Measurements from ENCODE around the gene ACSM5. TPM values are rescaled to one million over a fixed set of nuclear protein-coding genes. Genes with fewer than 3 reads are reported as not detected.
"Not testable (repeated sequence)": the region's sequence is repeated elsewhere in the genome, so short reads cannot be mapped to it uniquely, and the experiment has no call there.

ACSM5 gene
- total and polyA plus RNA-seq, 2 of the 8 experiments (the other 6 are each of a cell fraction or from before 2014, with no cell fraction given): not detected

- H3K23me2 ChIP-seq (ENCODE audit: low read depth, low read length); H3K14ac ChIP-seq (ENCODE audit: insufficient read length); H2BK15ac ChIP-seq (ENCODE audit: low read length); H4K20me1 ChIP-seq (replicated peaks in 1 of 2; ENCODE audit: control insufficient read depth in 1 of 2, insufficient read depth in 2 of 2, low read length in 2 of 2); FAIRE-seq; H3K4me3 ChIP-seq (ENCODE audit: extremely low read depth in 1 of 4, insufficient read depth in 2 of 4, low read depth in 3 of 4, low read length in 4 of 4); H2AFZ ChIP-seq (ENCODE audit: low read length); H4K8ac ChIP-seq (ENCODE audit: extremely low read depth, insufficient read depth, low read length); H2BK5ac ChIP-seq (ENCODE audit: low read depth, low read length); H2AK5ac ChIP-seq (ENCODE audit: low read depth, low read length); H3K23ac ChIP-seq (ENCODE audit: insufficient read length); H3K27me3 ChIP-seq (replicated peaks in 1 of 4; ENCODE audit: control insufficient read depth in 3 of 4, extremely low read depth in 1 of 4, insufficient read depth in 3 of 4, low read length in 3 of 4); CTCF ChIA-PET (ENCODE audit: partially characterized antibody); H3K79me1 ChIP-seq (ENCODE audit: low read depth, low read length); H3K79me2 ChIP-seq (ENCODE audit: control insufficient read depth in 1 of 2, insufficient read depth in 2 of 2, low read length in 2 of 2); H3K4me2 ChIP-seq (ENCODE audit: insufficient read depth in 1 of 2, low read depth in 2 of 2, low read length in 2 of 2); H4K5ac ChIP-seq (ENCODE audit: insufficient read length, low read depth, low read length); H2BK20ac ChIP-seq (ENCODE audit: low read length); H3K9ac ChIP-seq (replicated peaks in 1 of 4; ENCODE audit: extremely low read depth in 1 of 4, low read depth in 3 of 4, low read length in 3 of 4); H3K56ac ChIP-seq (replicated peaks; ENCODE audit: insufficient read length, low read depth, low read length); H4K91ac ChIP-seq (replicated peaks; ENCODE audit: insufficient read length, low read length); H3K36me3 ChIP-seq (ENCODE audit: control insufficient read depth in 2 of 4, insufficient read depth in 4 of 4, low read length in 3 of 4); H3K27ac ChIP-seq (ENCODE audit: low read depth, low read length); H2BK12ac ChIP-seq (ENCODE audit: low read depth, low read length); DNase-seq (ENCODE audit: low read depth in 1 of 2, low spot score in 2 of 2); POLR2A ChIA-PET (ENCODE audit: partially characterized antibody); H3K9me3 ChIP-seq (ENCODE audit: insufficient read depth in 2 of 2, low read depth in 1 of 2, low read length in 1 of 2); H2BK120ac ChIP-seq (replicated peaks; ENCODE audit: low read depth, low read length); H3K4ac ChIP-seq (replicated peaks; ENCODE audit: insufficient read length, low read depth, low read length); H3K18ac ChIP-seq (ENCODE audit: extremely low read depth, low read length); H3K4me1 ChIP-seq (replicated peaks in 1 of 4; ENCODE audit: control insufficient read depth in 3 of 4, insufficient read depth in 4 of 4, low read length in 3 of 4): not testable (repeated sequence)
- TF ChIP-seq EP300 (IDR thresholded peaks at IDR 0.05; ENCODE audit: borderline replicate concordance in 1 of 2, low read depth in 2 of 2, low read length in 2 of 2): peak in 1 of 2 experiments; percentile 61; a peak in 1 of 3 replicates
- WGBS, 2 experiments (ENCODE audit: extremely low coverage in 1 of 2, insufficient coverage in 1 of 2, insufficient read length in 1 of 2, insufficient replicate concordance in 2 of 2, low coverage in 1 of 2, low lambda C conversion rate in 2 of 2, missing lambda C conversion rate in 1 of 2): 59% methylated on average over 3 of the region's 5 CpGs; no CpG with 5 or more reads in 1 of the 2 experiments
Measured at GRCh38 chr16:20453633-20454032, 44.3 kb downstream of the ACSM5 start.

GRCh38 chr16:20459227-20459626 is 49.9 kb downstream of the ACSM5 start:
- H2BK20ac ChIP-seq (ENCODE audit: low read length); H2BK15ac ChIP-seq (ENCODE audit: low read length); H4K20me1 ChIP-seq (replicated peaks in 1 of 2; ENCODE audit: control insufficient read depth in 1 of 2, insufficient read depth in 2 of 2, low read length in 2 of 2); CTCF ChIA-PET (ENCODE audit: partially characterized antibody); H3K4me3 ChIP-seq (ENCODE audit: extremely low read depth in 1 of 4, insufficient read depth in 2 of 4, low read depth in 3 of 4, low read length in 4 of 4); H2AFZ ChIP-seq (ENCODE audit: low read length); H3K27me3 ChIP-seq (replicated peaks in 1 of 4; ENCODE audit: control insufficient read depth in 3 of 4, extremely low read depth in 1 of 4, insufficient read depth in 3 of 4, low read length in 3 of 4); H4K5ac ChIP-seq (ENCODE audit: insufficient read length, low read depth, low read length); H2BK5ac ChIP-seq (ENCODE audit: low read depth, low read length); H3K18ac ChIP-seq (ENCODE audit: extremely low read depth, low read length); H2BK12ac ChIP-seq (ENCODE audit: low read depth, low read length); H4K8ac ChIP-seq (ENCODE audit: extremely low read depth, insufficient read depth, low read length); H4K91ac ChIP-seq (replicated peaks; ENCODE audit: insufficient read length, low read length); H3K9me3 ChIP-seq (ENCODE audit: insufficient read depth in 2 of 2, low read depth in 1 of 2, low read length in 1 of 2); H3K23ac ChIP-seq (ENCODE audit: insufficient read length); H3K14ac ChIP-seq (ENCODE audit: insufficient read length); H3K4me2 ChIP-seq (ENCODE audit: insufficient read depth in 1 of 2, low read depth in 2 of 2, low read length in 2 of 2); POLR2A ChIA-PET (ENCODE audit: partially characterized antibody); H3K79me1 ChIP-seq (ENCODE audit: low read depth, low read length); H3K79me2 ChIP-seq (ENCODE audit: control insufficient read depth in 1 of 2, insufficient read depth in 2 of 2, low read length in 2 of 2); H3K4me1 ChIP-seq (replicated peaks in 1 of 4; ENCODE audit: control insufficient read depth in 3 of 4, insufficient read depth in 4 of 4, low read length in 3 of 4); H3K9ac ChIP-seq (replicated peaks in 1 of 4; ENCODE audit: extremely low read depth in 1 of 4, low read depth in 3 of 4, low read length in 3 of 4); H3K23me2 ChIP-seq (ENCODE audit: low read depth, low read length); H3K4ac ChIP-seq (replicated peaks; ENCODE audit: insufficient read length, low read depth, low read length); DNase-seq (ENCODE audit: low read depth in 1 of 2, low spot score in 2 of 2); FAIRE-seq; H3K27ac ChIP-seq (ENCODE audit: low read depth, low read length); H3K56ac ChIP-seq (replicated peaks; ENCODE audit: insufficient read length, low read depth, low read length); H2BK120ac ChIP-seq (replicated peaks; ENCODE audit: low read depth, low read length); H2AK5ac ChIP-seq (ENCODE audit: low read depth, low read length); H3K36me3 ChIP-seq (ENCODE audit: control insufficient read depth in 2 of 4, insufficient read depth in 4 of 4, low read length in 3 of 4): not testable (repeated sequence)
- 93% methylated on average over 2 of the region's 2 CpGs; no CpG with 5 or more reads in 1 of the 2 experiments for WGBS, 2 experiments (ENCODE audit: extremely low coverage in 1 of 2, insufficient coverage in 1 of 2, insufficient read length in 1 of 2, insufficient replicate concordance in 2 of 2, low coverage in 1 of 2, low lambda C conversion rate in 2 of 2, missing lambda C conversion rate in 1 of 2)
